Epithelial cell of esophagus (primary cell): ENCODE data around the gene ZNF177.
A peak's percentile ranks its signal among the peaks of the same experiment; 100 is the strongest.

ENCODE experiments used
- DNase-seq: peaks from one replicate; pipeline ENCODE4 v3.0.0; 2010; ENCODE audit warnings: low read depth
- H3K4me3 ChIP-seq: 2 replicates; pipeline ENCODE4 v1.5.1; 2011; ENCODE audit warnings: mild to moderate bottlenecking, low read length, control low read depth
- CTCF ChIP-seq: IDR thresholded peaks from 2 replicates; pipeline ENCODE4 v1.5.1; 2011; ENCODE audit warnings: low read depth, mild to moderate bottlenecking, low read length, control low read depth, inconsistent platforms; ENCODE audit not compliant: insufficient read depth; ENCODE audit errors: missing control alignments

Gene ZNF177

DNA sequence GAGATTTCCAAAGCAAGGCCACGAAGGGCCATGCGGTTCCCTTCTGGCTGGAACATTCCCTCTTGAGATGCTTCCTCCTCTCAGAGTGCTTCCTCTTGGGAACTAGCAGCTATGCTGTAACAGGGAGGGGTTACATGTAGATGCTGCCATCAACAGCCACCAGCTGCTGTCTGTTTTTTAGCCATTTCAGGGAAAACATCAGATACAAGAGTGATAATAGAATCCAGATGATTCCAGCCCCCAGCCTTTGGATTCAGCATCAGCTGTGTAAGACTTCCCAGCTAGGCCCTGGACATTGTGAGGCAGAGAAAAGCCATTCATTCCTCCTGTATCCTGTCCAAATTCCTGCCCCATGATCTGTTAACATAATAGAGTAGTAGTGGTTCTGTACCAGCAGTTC is 8.2 kb upstream of the ZNF177 start:
- H3K4me3 ChIP-seq, result no peak overlapping the region
- no peak for DNase-seq
- TF ChIP-seq CTCF, result no peak

GRCh38 chr19:9370738-9371619 is 8.2 kb downstream of the ZNF177 start:
- no peak for DNase-seq
- no peak for TF ChIP-seq CTCF
- H3K4me3 ChIP-seq, result no peak overlapping the region

- no peak for DNase-seq
- TF ChIP-seq CTCF, result no peak
- H3K4me3 ChIP-seq, result no peak overlapping the region
Measured at GRCh38 chr19:9381361-9381785, 18.6 kb downstream of the ZNF177 start.

GRCh38 chr19:9406798-9407352 is 44.1 kb downstream of the ZNF177 start:
- H3K4me3 ChIP-seq, result peak overlapping the region; percentile 82
- TF ChIP-seq CTCF, result no peak
- peak; percentile 88 for DNase-seq

- TF ChIP-seq CTCF, result no peak
- DNase-seq, result no peak
- peak overlapping the region; percentile 82 for H3K4me3 ChIP-seq
Measured at GRCh38 chr19:9407827-9408226, 45.0 kb downstream of the ZNF177 start.

GRCh38 chr19:9413240-9413954 is 50.6 kb downstream of the ZNF177 start:
- DNase-seq, result no peak
- no peak overlapping the region for H3K4me3 ChIP-seq
- no peak for TF ChIP-seq CTCF
